GM12801 (cell line): ENCODE measurements around the gene ZSCAN22.

Experiments used
- CTCF ChIP-seq: IDR thresholded peaks from one replicate; pipeline ENCODE4 v1.5.1; 2011; ENCODE audit warnings: control low read depth; ENCODE audit not compliant: insufficient read length; ENCODE audit errors: extremely low read depth

The ZSCAN22 gene

DNA sequence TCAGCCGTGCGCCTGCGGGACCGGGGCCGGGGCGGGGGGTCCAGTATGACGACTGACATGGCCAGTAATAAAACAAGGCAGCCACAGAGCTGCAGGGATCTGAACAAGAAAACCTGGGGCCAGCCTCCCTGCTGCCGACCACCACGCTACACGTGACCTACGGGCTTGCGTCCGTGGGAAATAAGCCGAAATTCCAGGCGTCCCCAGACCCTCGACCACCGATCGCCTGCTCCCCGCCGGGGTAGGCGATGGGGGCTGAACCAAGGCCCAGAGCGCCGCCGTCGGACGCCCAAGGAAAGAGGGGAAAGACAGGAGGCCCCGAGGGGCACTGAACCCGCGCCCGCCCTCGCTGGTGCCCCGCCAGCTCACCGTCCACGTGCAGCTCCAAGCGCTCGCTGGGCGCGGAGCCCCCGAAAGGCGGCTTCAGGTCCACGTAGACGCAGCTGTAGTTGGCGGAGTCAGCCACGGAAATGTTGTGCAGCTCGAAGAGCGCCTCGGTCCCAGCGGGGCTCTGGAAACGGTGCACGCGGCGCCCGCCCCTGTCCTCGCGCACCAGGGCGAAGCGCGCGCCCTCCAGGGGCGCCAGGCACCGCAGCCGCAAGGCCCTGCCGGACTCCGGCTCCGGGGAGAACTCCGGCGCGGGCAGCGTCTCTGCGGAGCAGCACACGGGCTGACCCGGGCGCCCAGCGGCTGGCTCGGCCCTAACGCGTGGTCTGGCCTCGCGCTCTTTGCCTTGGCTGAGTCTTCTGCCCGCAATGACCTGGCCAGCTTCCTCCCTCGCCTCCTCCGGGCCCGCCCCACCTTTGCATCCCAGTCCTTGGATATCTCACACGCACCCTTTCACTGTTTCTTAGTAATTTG lies 23.4 kb downstream of the ZSCAN22 start:
- TF ChIP-seq CTCF = no peak

GRCh38 chr19:58350871-58351557 lies 24.2 kb downstream of the ZSCAN22 start:
- no peak for TF ChIP-seq CTCF

DNA sequence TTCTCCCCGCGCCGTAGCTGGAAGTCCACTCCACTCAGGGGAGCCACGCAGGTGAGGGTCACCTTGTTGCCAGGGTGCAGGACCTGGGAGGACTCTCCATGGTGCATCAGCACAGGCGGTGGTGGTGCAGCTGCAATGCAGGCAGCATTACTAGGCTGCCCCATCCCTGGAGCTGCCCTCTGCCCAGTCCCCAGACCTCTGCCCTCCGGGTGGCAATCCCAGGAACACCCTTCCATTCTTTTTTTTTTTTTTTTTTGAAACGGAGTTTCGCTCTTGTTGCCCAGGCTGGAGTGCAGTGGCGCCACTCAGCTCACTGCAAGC lies 24.7 kb downstream of the ZSCAN22 start:
- TF ChIP-seq CTCF = no peak

- no peak for TF ChIP-seq CTCF
Measured at GRCh38 chr19:58351990-58352755, 25.4 kb downstream of the ZSCAN22 start.

GRCh38 chr19:58352760-58353671 lies 26.2 kb downstream of the ZSCAN22 start, which contains the start of gene A1BG:
TSS of gene A1BG (minus strand) at chr19:58353492. CDS start at chr19:58353437, 55 bp downstream.
- no peak for TF ChIP-seq CTCF

DNA sequence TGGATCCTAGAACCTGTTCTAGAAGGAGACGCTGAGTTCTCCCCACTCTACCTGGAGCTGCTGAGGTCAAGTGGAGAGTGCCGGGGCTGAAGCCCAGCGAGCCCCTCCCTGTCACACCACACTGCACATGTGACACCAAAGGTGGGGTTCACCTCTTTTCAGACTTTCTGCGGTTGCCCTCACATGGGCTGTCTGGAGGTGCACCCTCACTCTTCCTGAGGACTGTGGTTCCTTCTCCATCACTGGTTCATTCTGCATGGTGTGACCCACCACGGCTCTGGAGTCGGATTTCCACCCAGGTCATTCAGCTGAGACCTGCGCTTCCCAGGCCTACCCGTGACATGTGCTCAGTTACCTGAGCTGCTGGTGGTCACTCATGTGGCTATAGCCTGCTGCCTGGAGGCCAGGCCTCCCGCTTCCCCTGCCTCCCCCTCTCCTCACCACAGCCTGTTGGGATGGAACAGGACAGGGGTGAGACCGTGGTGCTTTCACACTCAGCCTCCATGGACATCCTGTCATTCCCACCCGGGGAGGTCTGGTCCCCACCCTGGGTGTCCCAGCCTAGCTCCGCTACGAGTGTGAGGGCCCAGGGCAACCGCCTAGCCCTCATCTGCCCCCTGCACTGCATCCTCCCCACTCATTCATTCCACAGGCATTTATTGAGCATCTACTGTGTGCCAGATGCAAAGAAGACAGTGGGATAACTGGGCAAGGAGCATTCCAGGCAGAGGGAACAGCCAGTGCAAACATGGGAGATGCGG lies 27.1 kb downstream of the ZSCAN22 start:
- no peak for TF ChIP-seq CTCF
